NCI-H1092 (cell line): Measurements from ENCODE around the gene EFNA5.

ENCODE experiments used
- DNase-seq: peaks from one replicate; lab custom pipeline; 2025; lab: John Stamatoyannopoulos, UW

EFNA5 gene

GRCh38 chr5:107670932-107671741 is at the start of gene EFNA5:
EFNA5 (minus strand) TSS chr5:107670937.
- no peak for DNase-seq

- DNase-seq, result no peak
Measured at GRCh38 chr5:107719034-107719606, 48.4 kb upstream of the EFNA5 start.

GRCh38 chr5:107717816-107718215 is 47.1 kb upstream of the EFNA5 start:
- no peak for DNase-seq

GRCh38 chr5:107713228-107713627 is 42.5 kb upstream of the EFNA5 start:
- DNase-seq, result no peak

GRCh38 chr5:107712359-107712870 is 41.7 kb upstream of the EFNA5 start:
- DNase-seq, result no peak

- DNase-seq, result no peak
Measured at GRCh38 chr5:107705402-107706014, 34.8 kb upstream of the EFNA5 start.

GRCh38 chr5:107704681-107705401 is 34.1 kb upstream of the EFNA5 start:
- DNase-seq, result no peak

GRCh38 chr5:107700481-107700880 is 29.7 kb upstream of the EFNA5 start:
- DNase-seq, result no peak

GRCh38 chr5:107699425-107699824 is 28.7 kb upstream of the EFNA5 start:
- DNase-seq, result no peak

GRCh38 chr5:107698286-107698685 is 27.5 kb upstream of the EFNA5 start:
- no peak for DNase-seq

GRCh38 chr5:107696498-107696897 is 25.8 kb upstream of the EFNA5 start:
- DNase-seq, result no peak

- no peak for DNase-seq
Measured at GRCh38 chr5:107696080-107696479, 25.3 kb upstream of the EFNA5 start.

- DNase-seq, result no peak
Measured at GRCh38 chr5:107687937-107688336, 17.2 kb upstream of the EFNA5 start.

GRCh38 chr5:107687404-107687803 is 16.7 kb upstream of the EFNA5 start:
- no peak for DNase-seq

GRCh38 chr5:107682533-107682932 is 11.8 kb upstream of the EFNA5 start:
- DNase-seq, result no peak

GRCh38 chr5:107680799-107681198 is 10.1 kb upstream of the EFNA5 start:
- no peak for DNase-seq

- DNase-seq, result no peak
Measured at GRCh38 chr5:107680099-107680498, 9.4 kb upstream of the EFNA5 start.

GRCh38 chr5:107676702-107677101 is 6.0 kb upstream of the EFNA5 start:
- no peak for DNase-seq

GRCh38 chr5:107675201-107675600 is 4.5 kb upstream of the EFNA5 start:
- DNase-seq, result no peak

- DNase-seq, result no peak
Measured at GRCh38 chr5:107674655-107675054, 3.9 kb upstream of the EFNA5 start.

- DNase-seq, result peak; percentile 73
Measured at GRCh38 chr5:107673368-107674136, 2.8 kb upstream of the EFNA5 start.

GRCh38 chr5:107673039-107673367 is 2.3 kb upstream of the EFNA5 start:
- DNase-seq, result no peak
